Measurements from ENCODE around the gene SGK2.

DNA sequence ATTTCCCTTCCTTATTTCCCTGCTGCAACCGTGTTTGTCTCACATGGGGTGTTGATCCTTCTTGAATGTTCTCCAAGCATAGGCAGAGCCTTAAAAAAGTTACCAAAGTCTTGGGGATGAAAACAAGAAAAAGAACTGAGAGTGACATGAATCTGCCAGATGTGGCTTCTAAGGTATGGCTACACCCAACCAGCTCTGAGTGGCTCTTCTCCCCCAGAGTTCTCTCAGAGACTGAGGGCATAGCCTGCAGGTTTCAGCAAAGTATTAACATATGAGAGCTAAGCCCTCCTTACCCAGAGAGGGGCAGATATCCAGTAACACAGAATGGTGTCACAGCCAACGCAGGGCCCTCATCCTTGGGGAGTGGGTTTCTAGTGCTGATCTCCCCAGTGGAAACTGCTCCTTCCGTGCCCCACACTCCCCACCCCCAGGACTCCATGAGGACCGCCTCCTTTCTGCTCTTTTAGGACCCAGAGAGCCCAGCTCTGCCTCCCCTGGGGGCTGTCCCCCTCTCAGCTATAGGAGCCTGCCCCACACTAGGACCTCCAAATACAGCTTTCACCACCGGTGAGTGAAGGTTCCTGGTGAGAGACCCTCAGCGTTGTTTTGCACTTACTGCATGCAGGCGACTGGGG lies 23.3 kb upstream of the SGK2 start:
- TF ChIP-seq, protein P1, sequence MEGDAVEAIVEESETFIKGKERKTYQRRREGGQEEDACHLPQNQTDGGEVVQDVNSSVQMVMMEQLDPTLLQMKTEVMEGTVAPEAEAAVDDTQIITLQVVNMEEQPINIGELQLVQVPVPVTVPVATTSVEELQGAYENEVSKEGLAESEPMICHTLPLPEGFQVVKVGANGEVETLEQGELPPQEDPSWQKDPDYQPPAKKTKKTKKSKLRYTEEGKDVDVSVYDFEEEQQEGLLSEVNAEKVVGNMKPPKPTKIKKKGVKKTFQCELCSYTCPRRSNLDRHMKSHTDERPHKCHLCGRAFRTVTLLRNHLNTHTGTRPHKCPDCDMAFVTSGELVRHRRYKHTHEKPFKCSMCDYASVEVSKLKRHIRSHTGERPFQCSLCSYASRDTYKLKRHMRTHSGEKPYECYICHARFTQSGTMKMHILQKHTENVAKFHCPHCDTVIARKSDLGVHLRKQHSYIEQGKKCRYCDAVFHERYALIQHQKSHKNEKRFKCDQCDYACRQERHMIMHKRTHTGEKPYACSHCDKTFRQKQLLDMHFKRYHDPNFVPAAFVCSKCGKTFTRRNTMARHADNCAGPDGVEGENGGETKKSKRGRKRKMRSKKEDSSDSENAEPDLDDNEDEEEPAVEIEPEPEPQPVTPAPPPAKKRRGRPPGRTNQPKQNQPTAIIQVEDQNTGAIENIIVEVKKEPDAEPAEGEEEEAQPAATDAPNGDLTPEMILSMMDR (IDR thresholded peaks at IDR 0.05), result no peak
- TF ChIP-seq POLR2A (IDR thresholded peaks at IDR 0.05), result no peak
